ENCODE data around the gene PPP1R7.
"Not testable (repeated sequence)": the region's sequence is repeated elsewhere in the genome, so short reads cannot be mapped to it uniquely, and the experiment has no call there.

Gene PPP1R7, protein sequence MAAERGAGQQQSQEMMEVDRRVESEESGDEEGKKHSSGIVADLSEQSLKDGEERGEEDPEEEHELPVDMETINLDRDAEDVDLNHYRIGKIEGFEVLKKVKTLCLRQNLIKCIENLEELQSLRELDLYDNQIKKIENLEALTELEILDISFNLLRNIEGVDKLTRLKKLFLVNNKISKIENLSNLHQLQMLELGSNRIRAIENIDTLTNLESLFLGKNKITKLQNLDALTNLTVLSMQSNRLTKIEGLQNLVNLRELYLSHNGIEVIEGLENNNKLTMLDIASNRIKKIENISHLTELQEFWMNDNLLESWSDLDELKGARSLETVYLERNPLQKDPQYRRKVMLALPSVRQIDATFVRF

DNA sequence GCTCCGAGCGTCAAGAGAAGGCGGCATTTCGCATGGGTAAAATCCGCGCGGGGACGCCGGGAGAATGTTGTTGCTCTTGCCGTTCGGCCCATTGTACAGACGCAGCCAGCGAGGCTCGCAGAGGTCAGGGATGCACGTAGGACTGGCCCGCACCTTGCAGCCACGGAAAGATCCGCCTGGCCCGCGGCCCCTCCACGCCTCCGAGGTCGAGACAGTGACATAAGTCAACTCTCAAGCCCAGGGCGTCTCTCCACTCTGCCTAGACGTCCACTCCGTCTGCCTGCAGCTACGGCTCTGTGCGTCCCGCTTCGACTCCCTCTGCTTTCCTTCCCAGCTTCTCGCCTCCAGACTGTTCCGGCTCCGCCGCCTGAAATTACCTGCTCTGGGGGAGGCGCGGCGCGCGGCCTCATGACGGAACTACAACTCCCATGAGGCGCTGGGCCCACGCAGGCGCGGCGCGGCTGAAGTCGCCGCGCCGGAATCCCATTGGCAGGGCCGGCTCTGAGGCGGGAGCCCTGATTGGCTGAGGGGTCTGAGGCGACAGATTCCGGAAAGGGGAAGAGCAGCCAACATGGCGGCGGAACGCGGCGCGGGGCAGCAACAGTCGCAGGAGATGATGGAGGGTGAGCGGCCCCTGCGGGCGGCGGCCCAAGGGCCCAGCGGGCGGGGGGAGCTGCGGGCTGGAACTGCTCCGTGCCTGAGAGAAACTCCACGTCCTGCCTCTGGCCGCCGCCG is at the start of gene PPP1R7:
Gene PPP1R7 (plus strand): TSS at position 543 of the 735 bp plus-strand sequence. CDS start 29 bp downstream, at position 572.
- DNase-seq (ENCODE audit: low read depth in 1 of 2, low spot score in 1 of 2) = peak; percentile 82 to 92

DNA sequence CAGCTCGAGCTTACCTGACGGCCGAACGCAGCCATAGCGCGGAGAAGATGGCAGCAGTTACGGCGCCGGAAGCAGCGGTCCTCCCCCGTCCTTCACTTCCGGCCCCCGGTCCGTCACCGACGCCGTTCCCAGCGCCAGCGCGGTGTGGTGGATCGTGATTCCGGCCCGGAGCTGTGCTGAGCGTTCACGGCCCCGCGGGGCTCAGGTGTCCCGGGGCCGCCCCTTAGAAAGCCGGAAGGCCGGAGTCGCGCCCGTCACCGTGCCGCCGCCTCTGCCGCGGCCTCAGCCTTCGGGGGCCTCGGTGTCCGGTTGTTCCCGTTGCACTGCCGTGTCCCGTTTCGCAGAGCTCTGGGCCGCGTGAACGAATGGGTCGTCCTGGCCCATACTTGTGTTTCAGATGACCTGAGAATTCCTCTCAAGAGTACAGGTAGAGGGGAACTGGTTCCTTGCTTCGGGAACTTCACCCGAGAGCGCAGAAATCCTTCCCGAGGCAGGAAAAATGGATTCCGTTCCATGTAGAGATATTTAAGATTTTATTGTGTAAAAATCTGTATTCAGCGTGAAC is 47.9 kb upstream of the PPP1R7 start, which contains the start of gene MTERF4:
Gene MTERF4 (minus strand): TSS at position 49 of the 565 bp plus-strand sequence. CDS start 14 bp downstream, at position 35.
- peak; percentile 84 to 85 for DNase-seq (ENCODE audit: low read depth in 1 of 2, low spot score in 1 of 2)

DNA sequence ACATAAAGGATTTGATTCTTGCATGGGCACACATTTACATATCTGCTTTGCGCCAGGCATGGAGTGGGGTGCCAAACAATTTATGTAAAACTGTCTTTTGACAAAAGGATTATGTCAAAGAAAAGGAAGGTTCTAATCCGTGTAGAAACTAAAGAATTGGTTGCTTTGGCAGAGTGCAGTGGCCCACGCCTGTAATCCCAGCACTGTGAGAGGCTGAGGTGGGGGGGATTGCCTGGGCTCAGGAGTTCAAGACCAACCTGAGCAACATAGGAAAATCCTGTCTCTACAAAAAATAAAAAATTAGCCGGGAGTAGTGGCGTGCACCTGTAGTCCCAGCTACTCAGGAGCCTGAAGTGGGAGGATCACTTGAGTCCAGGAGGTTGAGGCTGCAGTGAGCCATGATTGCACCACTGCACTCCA is 47.1 kb upstream of the PPP1R7 start:
- no peak for DNase-seq (ENCODE audit: low read depth in 1 of 2, low spot score in 1 of 2)

DNA sequence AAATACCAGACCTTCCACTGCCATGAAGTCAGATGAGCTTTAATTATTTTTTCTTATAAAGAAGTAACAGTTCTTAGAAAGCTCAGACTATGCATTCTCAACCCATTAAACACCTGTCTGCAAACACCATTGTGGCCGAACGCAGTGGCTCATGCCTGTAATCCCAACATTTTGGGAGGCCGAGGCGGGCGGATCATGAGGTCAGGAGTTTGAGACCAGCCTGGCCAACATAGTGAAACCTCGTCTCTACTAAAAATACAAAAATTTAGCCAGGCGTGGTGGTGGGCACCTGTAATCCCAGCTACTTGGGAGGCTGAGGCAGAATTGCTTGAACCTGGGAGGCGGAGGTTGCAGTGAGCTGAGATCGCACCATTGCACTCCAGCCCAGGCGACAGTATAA is 45.7 kb upstream of the PPP1R7 start:
- not testable (repeated sequence) for DNase-seq (ENCODE audit: low read depth in 1 of 2, low spot score in 1 of 2)

DNA sequence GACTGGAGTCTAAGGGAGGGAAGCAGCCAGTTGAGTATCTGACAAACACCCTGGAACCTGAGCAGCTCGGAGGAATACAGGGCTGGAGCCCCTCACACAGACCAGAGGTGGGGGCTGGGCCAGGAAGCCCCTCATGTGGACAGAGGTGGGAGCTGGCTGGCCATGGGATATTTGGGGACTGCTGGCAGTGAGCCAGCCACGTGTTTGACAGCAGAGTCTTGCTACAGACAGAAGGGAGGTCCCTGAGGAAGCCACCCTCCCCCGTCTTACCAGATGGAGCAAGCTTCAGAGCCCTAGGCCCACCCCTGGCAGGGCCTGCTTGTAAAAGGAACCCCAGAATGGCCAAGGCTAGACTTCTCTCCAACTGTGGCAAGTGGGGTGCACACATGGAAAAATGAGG is 44.6 kb upstream of the PPP1R7 start:
- DNase-seq (ENCODE audit: low read depth in 1 of 2, low spot score in 1 of 2) = no peak

DNA sequence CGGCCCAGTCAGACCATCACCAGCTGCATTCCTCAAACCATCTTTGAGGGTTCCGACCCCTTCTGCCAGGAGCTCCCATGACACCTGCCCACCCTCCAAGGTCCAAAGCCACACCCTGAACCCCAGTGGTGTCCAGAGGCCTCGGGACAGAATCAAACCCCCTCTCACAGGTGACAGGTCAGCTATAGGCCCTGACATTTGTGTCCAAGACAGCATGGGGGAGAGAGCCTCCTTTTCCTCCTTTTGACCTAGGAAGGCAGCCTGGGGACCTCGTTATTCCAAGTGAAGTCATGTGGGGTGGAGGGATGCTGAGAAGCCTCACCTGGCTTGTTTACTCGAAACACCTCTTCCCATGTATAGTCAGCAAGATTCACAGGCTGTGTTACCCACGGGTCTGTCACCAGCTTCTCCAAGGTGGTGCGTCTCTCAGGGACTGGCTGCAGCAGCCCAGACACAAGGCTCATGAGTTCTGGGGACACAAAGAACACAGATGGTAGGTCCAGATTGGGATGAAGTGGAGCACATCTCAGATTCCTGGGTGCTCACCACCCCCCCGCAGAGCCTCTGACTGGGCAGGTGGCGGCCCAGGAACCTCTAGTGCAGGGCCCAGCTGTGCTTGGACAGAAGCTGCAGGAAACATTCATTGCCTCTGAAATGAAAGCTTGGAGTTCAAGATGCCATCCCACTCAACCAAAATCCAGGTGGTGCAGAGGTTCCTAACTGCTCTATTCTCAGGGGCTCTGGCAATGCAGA is 43.1 kb upstream of the PPP1R7 start:
- DNase-seq (ENCODE audit: low read depth in 1 of 2, low spot score in 1 of 2) = no peak

DNA sequence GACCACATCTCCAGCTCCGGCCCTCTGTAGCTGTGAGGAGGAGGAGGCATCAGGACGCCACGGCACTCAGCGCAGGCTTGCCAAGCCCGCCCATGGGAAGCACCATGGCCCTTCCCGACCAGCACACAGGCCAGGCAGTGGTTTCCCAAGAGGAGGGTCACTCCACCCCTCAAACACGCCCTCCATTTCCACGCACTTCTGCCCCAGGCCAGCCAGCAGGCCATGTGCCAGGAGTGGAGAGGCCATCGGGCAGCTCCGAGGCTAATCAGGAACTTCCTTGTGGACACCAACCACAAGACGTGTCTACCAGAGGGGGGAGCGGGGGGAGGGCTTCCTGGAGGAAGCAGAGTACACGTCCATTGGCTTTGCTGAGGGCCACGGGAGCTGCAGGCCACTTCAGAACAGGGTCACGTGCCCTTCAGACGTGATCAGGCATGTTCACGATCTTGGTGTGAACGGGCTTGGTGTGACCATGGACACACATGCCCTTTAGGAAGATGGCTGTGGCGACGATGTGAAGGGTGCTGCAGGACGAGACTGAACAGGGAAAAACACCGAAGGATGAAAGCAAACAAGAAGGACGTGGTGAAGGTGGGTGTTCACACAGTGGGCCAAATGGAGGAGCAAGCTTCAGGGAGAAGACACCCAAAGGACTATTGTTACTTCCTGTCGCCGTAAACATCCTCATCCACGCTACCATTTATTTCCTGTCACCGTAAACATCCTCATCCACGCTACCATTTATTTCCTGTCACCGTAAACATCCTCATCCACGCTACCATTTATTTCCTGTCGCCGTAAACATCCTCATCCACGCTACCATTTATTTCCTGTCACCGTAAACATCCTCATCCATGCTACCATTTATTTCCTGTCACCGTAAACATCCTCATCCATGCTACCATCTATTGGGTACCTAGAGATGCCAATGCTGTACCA is 41.7 kb upstream of the PPP1R7 start:
- DNase-seq (ENCODE audit: low read depth in 1 of 2, low spot score in 1 of 2) = no peak

DNA sequence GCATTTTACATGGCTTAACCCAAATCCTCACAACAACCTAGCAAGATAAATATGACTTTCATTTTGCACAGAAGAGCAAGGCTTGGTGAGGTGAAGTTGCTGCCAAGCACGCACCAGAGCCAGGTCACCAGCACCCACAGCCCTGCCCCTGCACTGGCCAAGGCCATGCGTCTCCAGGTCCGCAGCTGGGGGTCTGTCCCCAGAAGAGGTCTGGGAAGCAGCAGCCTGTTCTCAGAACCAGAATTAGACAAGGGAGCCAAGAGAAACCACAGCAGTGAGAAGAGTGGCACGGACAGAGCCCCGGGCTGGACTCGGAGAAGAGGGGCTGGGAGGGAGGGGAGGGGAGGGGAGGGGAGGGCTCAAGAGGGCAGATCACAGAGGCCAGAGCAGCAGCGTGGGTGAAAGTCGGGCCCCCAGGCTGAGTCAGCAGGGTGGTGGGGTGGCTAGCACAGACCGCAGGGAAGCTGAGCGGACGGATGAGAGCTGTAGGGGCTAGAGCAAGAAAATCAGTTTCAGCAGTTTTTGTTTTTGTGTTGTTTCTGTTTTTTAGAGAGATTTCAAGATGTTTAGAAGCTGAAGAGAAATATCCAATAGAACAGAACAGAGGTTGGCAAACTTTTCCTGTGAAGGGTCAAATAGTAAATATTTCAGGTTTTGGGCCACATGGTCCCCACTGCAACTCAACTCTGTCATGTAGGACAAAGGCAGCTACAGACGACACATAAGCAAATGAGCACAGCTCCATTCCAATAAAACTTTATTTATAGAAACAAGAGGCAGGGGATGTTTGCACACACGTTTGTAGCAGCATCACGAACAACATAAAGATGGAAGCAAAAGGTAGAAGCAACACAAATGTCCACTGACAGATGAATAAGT is 40.8 kb upstream of the PPP1R7 start:
- no peak for DNase-seq (ENCODE audit: low read depth in 1 of 2, low spot score in 1 of 2)

DNA sequence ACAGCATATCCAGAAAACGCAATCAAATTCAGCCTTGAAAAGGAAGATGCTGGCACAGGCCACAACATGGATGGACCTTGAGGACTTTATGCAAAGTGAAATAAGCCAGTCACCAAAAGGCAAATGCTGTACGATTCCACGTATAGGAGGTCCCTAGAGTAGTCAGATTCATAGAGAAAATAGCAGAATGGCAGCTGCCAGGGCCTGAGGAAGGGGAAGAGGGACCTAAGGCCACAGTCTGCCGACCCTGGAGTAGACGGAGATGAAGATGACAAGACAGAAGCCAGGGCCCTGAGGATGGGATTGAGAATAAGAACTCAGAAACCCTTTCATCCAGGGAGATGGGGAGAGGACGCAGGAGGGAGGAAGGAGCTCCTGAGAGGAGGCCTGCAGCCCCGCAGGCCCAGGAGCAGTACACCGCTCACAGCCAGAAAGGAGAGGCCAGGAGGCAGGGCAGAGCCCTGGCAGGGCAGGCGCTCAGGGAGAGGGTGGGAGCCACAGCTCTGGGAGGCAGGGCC is 40.1 kb upstream of the PPP1R7 start:
- no peak for DNase-seq (ENCODE audit: low read depth in 1 of 2, low spot score in 1 of 2)

DNA sequence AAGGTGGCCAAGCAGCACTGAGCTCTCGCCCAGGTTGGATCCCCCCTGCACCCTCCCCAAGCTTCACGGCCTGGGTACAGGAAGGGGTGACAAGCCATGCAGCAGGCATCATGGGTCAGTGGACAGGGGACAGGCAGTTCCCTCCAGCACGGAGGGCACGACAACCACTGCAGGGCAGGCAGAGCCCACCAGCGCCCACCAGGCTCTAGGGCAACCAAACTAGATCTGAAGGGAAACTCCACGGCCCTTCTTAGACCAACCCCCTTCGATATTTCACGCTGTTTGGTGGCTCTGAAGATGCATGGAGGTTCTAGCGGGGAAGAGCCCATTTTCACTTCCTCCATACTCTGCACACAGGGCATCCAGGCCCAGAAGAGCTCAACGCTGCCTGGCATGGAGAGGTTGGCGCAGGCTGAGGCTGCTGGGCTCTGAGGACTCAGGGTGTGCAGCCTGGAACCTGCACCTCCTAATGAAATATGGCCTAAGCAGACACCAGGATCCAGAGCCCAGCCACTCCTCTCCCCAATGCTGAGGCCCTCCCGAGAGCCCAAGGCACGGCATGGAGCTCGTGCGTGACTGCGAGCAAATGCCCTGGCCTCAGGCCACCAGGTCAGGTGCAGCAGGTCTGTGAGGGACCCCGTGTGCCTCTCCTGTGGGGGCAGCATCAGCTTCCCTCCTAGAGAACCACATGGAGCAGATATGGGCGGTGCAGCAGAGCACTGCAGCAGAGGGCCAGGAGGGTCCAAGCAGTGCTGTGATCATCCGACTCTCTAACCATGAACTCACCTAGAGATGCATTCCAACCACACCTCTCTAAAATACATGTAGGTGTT is 39.4 kb upstream of the PPP1R7 start:
- no peak for DNase-seq (ENCODE audit: low read depth in 1 of 2, low spot score in 1 of 2)

DNA sequence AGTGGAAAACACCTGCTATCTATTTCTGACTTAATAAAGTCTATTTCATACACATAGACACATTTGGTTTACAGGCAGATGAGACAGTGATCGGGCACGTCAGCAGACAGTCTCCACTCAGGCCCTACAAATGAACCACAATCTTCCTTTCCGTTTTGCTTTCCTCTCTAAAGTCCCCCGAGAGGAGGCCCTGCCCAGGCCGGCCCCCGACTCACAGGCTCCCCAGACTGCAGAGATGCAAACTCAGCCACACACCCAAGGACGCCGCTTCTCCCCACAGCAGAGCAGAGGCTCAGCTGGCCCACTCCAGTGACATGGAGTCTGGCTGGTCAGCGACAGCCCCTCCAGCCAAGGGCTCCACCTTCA is 38.8 kb upstream of the PPP1R7 start:
- no peak for DNase-seq (ENCODE audit: low read depth in 1 of 2, low spot score in 1 of 2)

DNA sequence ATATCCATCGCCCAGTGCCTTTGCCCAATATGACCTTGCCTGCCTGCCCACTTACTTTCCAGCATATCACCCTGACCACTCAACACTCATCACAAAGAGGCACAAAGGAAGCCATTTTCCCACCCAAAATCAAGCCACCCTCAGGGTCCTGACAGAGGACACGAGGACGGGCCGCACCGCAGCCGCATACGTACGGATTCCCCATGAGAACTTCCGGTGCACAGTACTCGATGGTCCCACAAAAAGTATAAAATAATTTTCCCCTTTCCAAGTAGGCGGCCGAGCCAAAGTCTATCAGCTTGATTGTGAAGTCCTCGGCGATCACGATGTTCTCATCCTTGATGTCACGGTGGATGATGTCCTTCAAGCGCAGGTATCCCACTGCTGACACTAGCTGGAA is 38.2 kb upstream of the PPP1R7 start:
- DNase-seq (ENCODE audit: low read depth in 1 of 2, low spot score in 1 of 2) = no peak

DNA sequence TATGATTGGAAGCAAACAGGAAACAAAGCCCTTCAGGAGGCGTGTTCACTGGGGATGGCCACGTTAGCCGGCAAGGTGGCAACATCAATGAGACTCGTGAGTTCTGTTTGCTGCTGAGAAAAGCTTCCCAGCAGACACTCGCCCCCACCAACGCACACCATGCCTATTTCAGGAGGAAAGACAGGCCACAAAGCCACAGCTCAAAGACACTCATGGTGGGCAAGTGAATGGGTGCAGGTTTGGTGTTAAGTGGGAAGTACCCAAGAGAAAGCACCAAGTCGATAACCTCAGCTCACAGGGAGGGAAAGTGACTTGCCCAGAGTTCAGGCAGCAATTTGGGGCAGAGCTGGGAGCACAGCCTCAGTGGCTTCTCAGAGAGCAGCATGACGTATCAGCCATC is 37.7 kb upstream of the PPP1R7 start:
- DNase-seq (ENCODE audit: low read depth in 1 of 2, low spot score in 1 of 2) = peak in 1 of 2 donors; percentile 30

DNA sequence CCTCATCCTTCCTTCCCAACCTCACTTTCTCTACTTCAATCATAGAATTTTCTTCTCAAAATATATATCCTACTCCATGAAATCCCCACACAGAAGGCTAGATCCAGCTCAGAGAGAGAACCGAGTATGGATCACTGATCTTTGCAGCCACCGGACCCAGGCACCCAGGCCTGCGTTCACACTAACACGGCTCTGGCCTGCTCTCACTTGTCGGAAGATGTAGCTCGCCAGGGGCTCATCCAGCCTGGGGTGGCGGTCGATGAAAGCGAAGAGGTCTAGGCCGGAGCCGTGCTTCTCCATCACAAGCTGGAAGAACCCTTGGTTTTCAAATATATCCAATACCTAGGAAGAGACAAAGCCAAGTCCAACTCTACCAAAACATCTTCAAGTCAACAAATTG is 35.4 kb upstream of the PPP1R7 start:
- no peak for DNase-seq (ENCODE audit: low read depth in 1 of 2, low spot score in 1 of 2)

DNA sequence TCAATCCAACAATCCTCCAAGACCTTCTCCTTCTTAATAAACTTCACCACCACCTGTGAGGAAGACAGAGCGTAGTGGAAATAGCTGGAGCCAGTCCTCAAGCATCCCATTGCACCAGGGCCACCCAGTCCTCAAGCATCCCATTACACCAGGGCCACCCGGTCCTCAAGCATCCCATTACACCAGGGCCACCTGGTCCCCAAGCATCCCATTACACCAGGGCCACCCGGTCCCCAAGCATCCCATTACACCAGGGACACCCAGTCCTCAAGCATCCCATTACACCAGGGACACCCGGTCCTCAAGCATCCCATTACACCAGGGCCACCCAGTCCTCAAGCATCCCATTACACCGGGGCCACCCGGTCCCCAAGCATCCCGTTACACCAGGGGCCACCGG is 34.9 kb upstream of the PPP1R7 start:
- DNase-seq (ENCODE audit: low read depth in 1 of 2, low spot score in 1 of 2) = no peak

DNA sequence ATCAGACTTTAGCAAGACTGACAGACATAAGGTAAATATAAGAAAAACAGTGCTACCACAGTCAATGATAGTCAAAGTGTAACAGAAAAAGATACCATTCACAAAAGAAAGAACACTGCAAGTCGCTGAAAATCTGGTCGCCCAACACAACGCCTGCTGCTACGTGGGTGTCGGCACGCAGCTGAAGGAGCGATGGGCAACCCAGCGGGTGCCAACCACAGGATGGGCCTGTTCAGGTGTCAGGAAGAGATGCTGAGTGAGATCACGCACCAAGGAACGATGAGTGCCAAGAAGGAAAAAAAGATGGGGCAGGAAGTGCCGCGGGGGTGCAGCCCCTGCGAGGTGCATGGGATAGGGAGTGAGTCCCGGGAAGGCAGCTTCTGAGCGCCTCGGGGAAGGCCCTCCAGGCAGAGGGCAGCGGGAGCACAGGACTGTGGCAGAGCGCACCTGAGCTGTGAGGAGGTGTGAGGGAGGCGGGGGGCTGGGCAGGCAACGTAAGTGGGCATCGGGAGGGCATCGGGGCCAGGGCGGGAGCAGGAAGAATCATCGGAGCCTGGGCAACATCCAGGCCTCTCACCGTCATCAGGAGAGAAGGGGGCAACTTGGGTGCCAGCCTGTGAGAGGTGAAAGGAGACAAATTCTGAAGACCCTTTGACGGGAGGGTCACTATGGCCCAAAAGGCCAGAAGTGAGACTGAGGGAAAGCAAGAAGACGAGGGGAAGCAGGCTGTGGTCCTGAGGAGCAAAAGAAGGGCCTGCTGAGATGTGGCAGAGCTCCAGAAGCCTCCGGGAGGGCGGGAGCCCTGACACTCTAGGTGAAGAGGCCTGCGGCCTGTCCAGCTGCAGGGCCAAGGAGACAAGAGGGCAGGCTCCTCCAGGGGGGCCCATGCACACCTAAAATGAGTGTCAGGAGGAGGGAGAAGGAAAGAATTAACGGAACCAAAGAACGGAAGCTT is 33.4 kb upstream of the PPP1R7 start:
- DNase-seq (ENCODE audit: low read depth in 1 of 2, low spot score in 1 of 2) = no peak
